ENCODE measurements around the gene EME1. TPM values are rescaled to one million over a fixed set of nuclear protein-coding genes. Genes with fewer than 3 reads are reported as not detected.

The EME1 gene
- total and polyA plus RNA-seq, 2 of the 8 experiments (the other 6 are each of a cell fraction or from before 2014, with no cell fraction given), result 13.9 to 16.3 TPM

GRCh38 chr17:50397111-50397918 lies 24.3 kb downstream of the EME1 start, which contains the start of gene LRRC59 (continued):
- TF ChIP-seq TCF12 (IDR thresholded peaks at IDR 0.05; ENCODE audit: low read depth, low read length), result no peak
- TF ChIP-seq TAF1 (IDR thresholded peaks at IDR 0.05; ENCODE audit: low read depth, low read length), result peak; percentile 81
- peak; percentile 96 for TF ChIP-seq CREB1 (IDR thresholded peaks at IDR 0.05)
- TF ChIP-seq KDM4A (IDR thresholded peaks at IDR 0.05; ENCODE audit: low read depth, low read length, severe bottlenecking), result peak; percentile 89
- no peak for TF ChIP-seq MAFK (IDR thresholded peaks at IDR 0.05; ENCODE audit: low read depth, low read length)
- no peak for TF ChIP-seq CHD1 (IDR thresholded peaks at IDR 0.05; ENCODE audit: low read depth, low read length)
- 0 out of 2 replicates have a peak, but pooled peaks have one; percentile 7 for TF ChIP-seq YY1 (IDR thresholded peaks at IDR 0.05; ENCODE audit: low read depth, low read length)
- no peak for TF ChIP-seq SAP30 (IDR thresholded peaks at IDR 0.05; ENCODE audit: insufficient read depth, insufficient replicate concordance, low read length)
- TF ChIP-seq CTBP2 (IDR thresholded peaks at IDR 0.05; ENCODE audit: borderline replicate concordance, insufficient read depth, insufficient read length, low read length), result no peak
- TF ChIP-seq POU5F1 (IDR thresholded peaks at IDR 0.05; ENCODE audit: low read depth, low read length), result no peak
- TF ChIP-seq BCL11A (IDR thresholded peaks at IDR 0.05; ENCODE audit: low read depth in 2 of 2, low read length in 2 of 2), result no peak
- peak; percentile 3; the same call in 1 of the 2 replicates for TF ChIP-seq JUN (IDR thresholded peaks at IDR 0.05; ENCODE audit: low read depth, low read length)
- TF ChIP-seq RXRA (IDR thresholded peaks at IDR 0.05; ENCODE audit: insufficient read depth, low read depth, low read length), result no peak
- peak; percentile 86 to 88; a peak in 3 of 4 replicates for TF ChIP-seq HDAC2 (IDR thresholded peaks at IDR 0.05; ENCODE audit: borderline replicate concordance in 1 of 2, low read depth in 2 of 2, low read length in 2 of 2)
- peak; percentile 76 for TF ChIP-seq JUND (IDR thresholded peaks at IDR 0.05; ENCODE audit: low read length)
- TF ChIP-seq SP2 (IDR thresholded peaks at IDR 0.05; ENCODE audit: low read length), result peak; percentile 88
- no peak for TF ChIP-seq CHD2 (IDR thresholded peaks at IDR 0.05; ENCODE audit: low read length)
- peak; percentile 78; the same call in 1 of the 2 replicates for TF ChIP-seq ATF2 (IDR thresholded peaks at IDR 0.05; ENCODE audit: low read length)
- no peak for TF ChIP-seq GABPA (IDR thresholded peaks at IDR 0.05; ENCODE audit: borderline replicate concordance, insufficient read depth, low read length)
- no peak for TF ChIP-seq HDAC6 (IDR thresholded peaks at IDR 0.05; ENCODE audit: low read depth, low read length)
- no peak for TF ChIP-seq KDM5A (IDR thresholded peaks at IDR 0.05; ENCODE audit: low read length)
- TF ChIP-seq E2F6 (IDR thresholded peaks at IDR 0.05), result peak; percentile 71; the same call in 1 of the 2 replicates

All from H1 (cell line).